Measurements from ENCODE around the gene PHETA2.

PHETA2 gene, protein sequence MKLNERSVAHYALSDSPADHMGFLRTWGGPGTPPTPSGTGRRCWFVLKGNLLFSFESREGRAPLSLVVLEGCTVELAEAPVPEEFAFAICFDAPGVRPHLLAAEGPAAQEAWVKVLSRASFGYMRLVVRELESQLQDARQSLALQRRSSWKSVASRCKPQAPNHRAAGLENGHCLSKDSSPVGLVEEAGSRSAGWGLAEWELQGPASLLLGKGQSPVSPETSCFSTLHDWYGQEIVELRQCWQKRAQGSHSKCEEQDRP

DNA sequence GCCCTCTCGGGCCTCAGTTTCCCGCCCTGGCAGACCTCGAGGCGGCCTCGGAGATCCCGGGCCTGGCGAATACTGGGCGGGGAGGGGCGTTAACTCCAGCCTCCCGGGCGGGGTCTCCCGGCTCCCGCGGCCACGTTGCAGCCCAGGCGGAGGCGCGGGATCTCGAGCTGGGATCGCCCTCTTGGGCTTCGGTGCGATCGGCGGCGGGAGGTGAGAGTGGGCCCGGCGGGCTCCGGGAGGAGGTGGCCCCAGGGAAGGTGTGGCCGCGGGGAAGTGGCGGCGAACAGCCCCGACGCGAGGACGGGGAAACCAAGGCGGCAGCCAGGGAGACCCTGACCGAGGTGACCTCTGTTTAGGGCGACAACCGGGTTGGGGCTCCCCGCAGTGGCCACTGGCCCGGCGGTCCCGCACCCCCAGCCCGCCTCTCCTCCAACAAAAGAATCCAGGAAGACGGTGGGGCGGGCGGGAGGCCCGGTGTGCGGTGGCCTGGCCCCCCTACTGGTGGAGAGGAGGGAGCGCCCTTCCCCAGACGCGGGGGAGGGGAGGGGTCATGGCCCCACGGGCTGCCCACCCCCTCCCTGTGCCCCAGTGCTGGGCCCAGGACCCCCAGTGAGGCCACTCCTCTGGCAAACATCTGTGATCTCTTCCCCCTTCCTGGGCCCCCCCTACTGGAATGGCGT is at the start of gene PHETA2:
Gene PHETA2 (plus strand): TSS at position 117 of the 680 bp plus-strand sequence. CDS start 3,046 bp downstream, outside the sequence.
- DNase-seq, result no peak

DNA sequence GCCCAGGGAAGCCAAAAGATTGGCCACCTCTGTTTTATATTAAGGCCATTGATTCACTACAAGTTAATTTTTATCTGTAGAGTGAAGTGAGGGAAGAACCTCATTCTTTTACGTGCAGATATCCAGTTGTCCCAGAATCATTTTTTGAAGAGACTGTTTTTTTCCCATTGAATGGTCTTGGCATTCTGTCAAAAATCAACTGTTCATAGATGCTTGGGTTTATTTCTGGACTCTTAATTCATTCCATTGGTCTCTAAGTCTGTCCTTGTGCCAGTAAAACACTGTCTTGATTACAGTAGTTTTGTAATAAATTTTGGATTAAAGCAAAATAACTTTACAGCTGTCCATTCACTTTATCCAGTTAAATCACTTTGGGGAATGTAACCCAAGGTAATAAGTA is 48.6 kb upstream of the PHETA2 start:
- no peak for DNase-seq

DNA sequence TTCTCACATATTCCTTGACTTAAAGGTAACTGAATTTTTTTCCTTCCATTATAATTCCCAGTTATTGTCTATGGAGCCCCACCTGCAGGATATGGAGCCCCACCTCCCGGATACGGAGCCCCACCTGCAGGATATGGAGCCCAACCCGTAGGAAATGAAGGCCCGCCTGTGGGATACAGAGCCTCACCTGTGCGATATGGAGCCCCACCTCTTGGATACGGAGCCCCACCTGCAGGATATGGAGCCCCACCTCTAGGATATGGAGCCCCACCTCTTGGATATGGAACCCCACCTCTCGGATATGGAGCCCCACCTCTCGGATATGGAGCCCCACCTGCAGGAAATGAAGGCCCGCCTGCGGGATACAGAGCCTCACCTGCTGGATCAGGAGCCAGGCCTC is 47.3 kb upstream of the PHETA2 start:
- DNase-seq, result no peak

DNA sequence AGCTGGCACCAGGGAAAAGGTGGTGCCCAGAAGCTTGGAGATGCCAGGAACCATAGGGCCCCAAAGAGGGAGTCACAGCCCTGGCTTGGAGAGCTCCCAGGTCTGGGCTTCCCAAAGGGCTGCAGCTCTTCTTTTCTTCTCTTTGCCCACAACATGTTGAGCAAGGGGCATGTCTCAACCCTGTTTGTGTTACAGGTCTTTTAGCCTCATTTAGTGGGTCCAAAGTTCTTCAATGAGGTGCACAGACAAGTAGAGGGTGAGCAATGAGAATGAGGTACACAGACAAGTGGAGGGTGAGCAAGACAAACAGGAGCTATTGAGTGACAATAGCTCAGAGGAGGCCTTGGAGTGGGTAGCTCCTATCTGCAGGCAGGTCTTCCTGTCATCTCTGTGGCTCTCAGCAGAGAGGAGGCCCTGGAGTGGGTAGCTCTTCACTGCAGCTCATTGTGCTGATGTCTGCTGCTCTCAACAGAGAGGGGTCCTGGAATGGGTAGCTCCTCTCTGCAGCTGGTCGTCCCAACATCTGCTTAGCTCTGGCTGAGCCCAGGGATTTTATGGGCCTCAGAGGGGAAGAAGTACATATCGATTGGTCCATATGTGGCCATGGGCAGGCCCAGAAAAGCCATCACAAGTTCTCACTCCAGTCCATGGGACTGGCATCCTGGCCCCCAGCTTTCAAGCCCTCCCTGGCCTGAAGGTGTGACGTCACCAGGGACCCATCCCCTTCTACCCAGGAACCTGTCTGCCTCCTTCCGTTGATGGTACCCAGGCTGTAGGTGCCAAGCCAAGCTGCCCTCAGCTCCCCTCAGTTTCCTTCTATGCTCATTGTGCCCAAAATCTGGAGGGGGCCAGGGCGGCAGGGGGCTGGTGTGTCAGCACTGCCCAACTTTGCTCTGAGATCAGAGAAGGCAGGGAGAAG is 40.5 kb upstream of the PHETA2 start:
- DNase-seq, result no peak

DNA sequence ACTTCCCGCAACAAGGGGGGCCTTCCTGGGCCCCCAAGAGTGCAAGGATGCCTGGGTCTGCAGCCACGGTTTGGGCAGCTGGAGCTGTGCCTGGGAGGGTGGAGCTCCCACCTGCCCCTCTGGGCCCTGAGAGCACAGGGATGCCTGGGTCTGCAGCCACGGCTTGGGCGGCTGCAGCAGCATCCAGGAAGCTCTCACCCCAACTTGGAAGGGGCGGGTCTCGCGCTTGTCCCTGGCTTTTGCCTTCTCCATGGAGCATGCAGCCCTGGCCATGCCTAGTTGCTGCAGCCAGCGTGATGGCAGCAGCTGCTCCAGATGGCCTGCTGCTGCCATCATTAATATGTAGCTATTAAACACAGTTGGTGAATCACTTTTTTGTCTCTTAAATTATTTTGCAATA is 38.8 kb upstream of the PHETA2 start:
- DNase-seq, result no peak

DNA sequence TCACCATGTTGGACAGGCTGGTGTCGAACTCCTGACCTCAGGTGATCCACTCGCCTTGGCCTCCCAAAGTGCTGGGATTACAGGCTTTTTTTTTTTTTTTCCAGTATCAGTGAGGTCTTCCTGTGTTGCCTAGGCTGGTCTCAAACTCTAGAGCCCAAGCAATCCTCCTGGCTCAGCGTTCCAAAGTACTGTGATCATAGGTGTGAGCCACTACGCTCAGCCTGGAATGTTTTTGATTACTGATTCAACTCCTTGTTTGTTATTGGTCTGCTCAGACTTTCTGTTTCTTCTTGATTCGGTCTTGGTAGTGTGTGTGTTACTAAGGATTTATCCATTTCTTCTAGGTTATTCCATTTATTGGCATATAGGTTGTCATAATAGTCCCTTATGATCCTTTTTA is 34.8 kb upstream of the PHETA2 start:
- no peak for DNase-seq

DNA sequence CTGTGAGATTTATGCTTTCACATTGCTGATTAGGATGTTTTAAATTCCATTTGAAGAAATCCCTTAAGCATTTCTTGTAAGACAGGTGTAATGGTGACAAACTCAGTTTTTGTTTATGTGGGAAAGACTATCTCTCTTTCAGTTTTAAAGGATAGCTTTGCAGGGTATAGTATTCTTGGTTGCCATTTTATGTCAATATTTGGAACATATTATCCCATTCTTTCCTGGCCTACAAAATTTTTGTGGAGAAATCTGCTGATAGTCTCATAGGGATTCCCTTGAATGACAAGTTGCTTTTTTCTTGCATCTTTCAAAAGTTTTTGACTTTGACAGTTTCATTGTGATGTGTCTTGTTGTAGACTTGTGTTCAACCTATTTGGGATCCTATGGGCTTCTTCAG is 32.3 kb upstream of the PHETA2 start:
- DNase-seq, result no peak

DNA sequence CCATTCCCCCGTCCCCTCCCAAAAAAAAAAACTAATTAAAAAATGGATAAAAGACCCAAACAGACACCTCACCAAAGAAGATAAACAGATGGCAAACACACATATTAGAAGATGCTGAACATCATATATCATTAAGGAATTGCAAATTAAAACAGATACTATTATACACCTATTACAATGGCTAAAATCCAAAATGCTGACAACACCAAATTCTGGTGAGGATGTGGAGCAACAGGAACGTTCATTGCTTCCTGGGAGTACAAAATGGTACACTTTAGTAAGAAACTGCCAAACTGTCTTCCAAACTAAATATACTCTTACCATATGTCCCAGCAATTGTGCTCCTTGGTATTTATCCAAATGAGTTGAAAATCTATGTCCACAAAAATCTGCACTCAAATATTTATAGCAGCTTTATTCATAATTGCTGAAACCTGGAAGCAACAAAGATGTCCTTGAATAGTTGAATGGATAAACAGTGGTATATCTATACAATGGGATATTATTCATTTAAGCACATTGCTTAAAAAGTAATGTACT is 23.3 kb upstream of the PHETA2 start:
- DNase-seq, result no peak

DNA sequence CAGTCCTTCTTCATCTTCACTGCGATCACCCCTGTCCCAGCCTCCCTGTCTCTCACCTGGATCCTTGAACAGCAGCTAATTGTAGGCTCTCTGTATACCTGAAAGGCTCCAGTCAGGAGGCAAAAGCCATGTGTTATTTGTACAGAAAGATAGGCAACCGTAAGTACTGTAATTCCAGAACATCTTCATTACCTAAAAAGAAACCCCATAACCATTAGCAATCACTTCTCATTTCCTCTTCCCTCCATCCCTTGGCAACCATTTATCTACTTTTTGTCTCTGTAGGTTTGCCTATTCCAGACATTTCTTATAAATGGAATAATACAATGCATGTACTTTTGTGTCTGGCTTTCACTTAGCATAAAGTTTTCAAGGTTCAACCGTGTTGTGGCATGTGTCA is 21.3 kb upstream of the PHETA2 start:
- no peak for DNase-seq

DNA sequence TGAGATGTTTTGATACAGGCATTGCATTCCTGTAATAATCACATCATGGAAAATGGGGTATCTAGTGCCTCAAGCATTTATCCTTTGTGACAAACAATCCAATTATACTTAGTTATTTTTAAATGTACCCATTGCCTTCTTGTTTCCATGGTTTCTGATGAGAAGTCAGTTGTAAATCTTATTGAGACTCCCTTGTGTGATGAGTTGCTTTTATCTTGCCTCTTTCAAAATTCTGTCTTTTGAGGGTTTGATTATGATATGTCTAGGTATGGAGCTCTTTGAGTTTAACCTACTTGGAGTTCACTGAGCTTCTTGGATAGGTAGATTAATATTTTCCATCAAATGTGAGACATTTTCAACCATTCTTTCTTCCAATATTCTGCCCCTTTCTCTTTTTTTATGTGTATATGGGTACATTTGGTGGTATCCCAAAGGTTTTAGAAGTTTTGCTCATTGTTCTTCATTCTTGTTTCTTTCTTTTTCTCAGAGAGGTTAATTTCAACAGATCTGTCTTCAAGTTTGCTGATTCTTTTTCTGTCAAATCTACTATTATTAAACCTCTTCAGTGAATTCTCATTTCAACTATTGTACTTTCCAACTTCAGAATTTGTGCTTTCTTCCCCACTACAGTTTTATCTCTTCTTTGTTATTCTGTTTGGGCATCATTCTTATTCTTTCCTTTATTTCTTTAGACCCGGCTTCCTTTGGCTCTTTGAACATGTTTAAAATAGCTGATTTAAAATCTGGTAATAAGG is 17.1 kb upstream of the PHETA2 start:
- DNase-seq, result no peak

DNA sequence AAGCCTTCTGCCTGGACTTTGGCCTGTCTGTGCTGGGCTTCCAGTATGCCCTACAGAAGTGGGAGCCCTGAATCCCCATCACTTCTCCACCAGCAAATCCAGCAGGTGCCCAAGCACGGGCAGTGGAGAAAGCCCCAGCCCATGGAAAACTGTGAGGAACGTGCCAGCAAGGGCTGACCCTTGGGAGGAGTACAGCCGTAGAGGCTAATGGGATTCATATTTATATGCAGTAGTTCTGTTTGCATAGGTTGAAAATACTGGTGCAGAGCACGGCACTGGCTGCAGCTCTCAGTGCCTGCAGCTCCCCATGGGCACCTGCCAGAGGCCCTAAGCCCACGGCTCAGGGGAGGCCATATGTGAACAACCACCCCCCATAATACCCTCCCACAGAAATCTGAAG is 13.6 kb upstream of the PHETA2 start:
- no peak for DNase-seq

DNA sequence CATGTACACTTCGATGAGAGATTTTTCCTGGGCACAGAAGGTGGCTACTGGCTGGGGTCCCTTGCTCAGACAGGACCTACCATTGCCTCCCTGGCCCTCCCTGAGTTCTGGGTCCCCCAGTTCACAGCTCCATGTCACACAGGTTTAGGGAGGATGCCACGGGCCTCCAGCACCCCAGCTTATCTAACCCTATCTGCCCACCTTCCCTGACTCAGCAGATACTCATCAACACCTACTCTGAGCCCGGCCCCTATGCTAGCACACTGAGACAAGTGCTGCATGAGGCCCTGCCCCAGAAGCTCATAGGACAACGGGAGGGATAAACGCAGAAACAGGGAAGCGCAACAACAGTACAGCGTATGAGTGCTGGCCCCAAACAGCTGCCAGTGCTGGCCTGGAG is 13.0 kb upstream of the PHETA2 start:
- no peak for DNase-seq

DNA sequence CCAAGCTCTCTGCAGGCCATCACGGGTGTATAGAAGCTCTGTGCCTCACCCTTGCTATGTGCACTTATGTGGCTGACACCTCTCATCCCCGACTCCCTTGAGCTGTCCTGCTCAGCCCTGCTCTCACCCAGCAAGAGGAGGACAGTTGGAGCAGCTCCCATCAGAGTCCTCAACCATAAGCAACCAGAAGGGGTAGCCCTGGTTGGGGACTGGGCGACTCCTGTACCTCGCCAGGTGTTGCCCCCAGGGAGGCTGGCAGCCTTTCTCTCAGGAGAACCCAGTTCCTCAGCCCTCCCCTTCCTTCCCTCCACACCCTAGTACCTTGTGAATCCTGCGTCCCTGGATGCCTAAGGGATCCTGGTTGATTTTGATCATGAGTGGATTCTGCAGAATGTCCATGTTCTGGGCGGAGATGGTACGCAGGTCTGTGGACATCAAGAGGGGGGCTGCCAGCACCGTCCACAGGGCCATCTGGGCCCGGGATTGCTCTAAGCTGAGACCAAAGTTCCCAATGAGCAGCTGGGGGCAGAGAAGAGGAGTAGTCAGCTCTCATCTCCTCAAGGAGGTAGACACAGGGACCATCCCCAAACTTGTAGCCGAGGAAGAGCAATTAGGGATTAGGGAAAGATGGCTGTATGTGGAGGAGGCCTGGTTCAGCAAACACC is 11.4 kb upstream of the PHETA2 start:
- no peak for DNase-seq

DNA sequence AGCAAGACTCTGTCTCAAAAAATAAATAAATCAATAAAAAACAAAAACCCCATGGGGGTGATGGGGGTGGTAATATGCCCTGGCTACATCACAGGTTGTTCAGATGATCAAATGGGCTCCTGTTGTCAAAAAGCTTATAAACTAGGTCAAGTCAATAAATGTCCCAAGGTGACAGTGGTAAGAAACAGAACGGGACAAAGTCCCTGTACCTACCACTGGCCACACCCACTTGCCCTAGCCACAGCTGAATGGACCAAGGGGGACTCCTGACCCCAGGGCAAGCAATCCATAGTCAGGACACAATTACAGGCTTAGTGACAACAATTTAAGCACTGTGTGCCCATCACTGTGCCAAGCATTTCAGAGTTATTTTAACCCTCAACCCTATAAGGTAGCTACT is 9.4 kb upstream of the PHETA2 start:
- DNase-seq, result no peak

DNA sequence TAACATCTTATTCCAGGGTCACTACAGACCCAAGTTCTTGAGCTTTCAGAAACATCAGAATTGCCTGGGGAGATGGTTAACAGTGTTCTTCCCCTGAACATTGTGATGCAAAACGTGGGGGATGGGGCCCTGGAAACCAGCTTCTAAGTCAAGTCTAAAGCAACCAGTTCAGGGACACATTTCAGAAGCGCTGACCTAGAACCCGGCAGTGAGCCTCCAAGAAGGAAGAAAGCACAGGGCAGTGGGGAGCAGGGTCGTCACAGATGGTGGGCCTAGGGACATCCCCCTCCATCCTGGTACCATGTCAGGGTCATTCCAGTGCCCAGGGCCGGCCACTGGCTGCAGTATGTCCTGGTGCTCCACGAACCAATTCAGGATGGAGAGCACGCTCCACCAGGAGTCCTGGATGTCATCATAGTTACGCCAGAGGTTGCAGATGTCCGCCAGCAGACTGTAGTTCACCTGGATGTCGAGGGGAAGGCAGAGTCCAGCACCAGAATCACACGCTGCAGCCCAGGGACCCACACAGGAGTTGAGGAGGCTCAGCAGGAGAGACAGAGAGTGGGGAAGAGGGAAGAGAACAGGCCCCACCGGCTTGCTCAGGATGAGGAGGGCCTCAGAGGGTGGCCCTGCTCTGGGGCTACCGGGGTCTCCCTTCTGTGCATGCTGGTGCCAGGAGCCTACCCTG is 8.5 kb upstream of the PHETA2 start:
- DNase-seq, result no peak

DNA sequence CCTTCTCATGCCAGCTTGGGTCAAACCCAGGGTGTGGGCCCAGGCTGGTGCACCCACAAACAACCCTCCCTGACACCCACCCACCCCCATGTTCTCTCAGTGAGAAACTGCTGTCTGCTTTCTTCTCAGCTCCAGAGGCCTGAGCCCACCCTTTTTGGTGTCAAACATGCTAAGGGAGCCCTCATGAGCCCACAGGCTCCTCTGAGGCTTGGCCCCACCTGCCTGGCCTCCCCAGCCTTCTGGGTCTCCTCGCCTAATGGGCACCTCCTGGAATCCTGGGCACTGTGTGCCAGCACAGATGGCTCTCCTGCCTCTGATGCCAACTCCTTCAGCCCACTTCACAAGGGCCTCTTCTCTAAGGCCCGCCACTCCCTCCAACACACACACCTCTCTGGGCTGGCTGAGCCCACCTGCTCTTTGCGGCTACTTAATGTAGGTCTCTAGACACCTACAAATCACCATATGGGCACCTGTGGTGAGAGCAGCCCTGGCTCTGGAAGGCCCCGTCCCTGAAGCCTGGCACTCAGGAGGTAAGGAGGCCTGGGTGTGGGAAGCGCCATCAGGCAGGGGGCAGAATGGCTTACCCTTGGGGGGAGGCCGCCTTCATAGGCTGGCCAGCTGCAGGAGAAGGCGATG is 7.8 kb upstream of the PHETA2 start:
- no peak for DNase-seq

DNA sequence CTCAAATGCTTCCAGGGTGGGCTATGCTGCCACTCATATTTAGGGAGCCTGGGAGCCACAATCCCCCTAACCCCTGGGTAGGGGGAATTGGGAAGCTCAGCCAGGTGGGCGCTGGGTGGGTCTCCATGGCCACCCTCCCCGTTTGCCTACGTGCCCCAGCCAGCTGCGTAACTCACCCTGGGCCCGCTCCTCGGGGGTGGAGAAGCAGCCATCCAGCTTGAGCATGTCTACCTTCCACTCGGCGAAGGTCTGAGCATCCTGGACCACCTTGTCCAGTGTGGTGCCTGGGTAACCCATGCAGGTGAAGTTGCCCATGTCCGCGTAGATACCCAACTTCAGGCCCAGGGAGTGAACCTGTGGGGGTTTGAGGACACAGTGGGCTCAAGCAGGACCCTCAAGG is 7.1 kb upstream of the PHETA2 start:
- no peak for DNase-seq

DNA sequence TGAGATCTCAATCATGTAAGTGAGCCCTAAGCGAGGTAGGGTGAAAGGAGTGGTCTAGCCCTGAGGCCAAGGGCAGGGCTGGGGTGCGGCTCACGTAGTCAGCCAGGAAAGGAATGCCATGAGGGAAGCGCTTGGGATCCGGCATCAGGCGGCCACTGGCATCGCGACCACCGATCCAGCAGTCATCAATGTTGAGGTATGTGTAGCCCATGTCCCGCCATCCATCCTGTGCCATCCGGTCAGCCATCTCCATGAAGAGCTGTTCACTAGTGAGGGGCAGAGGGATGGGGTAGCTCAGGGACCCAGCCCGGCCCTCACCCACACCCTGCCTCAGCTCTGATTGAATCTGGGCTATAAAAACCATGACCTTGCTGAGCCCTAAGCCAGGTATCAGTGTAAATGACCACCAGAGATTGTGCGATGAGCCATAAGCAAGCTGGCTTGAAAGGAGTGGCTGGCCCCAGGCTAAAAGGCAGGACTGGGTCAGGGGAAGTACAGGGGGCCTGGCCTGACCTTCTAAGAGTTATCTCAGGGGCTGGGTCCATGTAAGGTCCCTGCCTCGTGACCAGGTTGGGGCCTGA is 6.3 kb upstream of the PHETA2 start:
- no peak for DNase-seq

DNA sequence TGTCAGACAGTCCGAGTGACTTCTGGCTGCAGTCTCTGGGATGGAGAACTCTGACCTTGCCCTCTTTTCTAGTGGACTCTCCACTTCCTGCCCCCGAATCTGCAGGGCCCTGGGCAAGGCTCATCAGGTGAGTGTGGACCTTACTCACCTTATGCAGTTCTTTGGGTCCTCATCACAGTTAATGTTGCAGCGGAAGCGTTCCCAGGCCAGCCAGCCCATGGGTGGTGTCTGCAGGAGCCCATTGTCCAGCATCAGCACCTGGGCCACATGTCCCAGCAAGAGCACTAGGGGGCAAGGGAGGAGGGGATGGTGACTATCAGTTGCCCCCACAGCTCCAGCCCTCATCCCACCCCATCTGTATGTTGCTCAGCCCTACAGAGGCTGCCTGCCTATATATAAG is 5.8 kb upstream of the PHETA2 start:
- DNase-seq, result no peak

DNA sequence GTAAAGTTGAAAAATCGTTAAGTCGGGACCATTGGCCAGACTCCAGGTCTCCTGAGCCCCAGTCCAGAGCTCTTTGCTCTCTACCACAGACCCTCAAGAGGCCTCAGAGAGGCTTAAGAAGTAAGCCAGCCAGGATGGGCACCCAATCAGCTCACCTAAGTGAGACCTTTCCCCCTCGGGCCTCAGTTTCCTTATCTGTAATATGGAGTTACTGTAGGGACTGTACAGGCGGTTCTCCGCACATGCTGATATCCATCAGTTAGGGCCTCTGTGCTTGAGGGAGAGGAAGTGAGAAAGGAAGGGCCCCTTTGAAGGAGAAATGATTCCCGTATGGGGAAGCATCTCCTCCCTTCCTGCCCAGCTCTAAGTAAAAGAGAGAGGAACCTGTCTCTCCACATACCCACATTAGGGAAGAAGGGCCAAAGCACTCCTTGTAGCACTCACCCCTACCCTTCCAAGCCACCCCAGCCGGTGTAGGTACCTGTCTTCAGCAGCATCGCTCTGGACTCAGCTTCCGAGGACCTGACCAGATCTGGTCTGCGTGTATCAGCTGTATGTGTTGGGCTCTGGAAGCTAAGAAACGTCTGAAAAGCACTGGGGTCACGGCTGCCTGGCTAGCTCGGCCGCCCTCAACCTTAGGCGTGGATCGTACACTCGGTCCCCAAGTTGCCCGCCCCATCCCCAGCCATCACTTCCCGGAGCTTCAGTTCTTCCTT is 4.1 kb upstream of the PHETA2 start:
- no peak for DNase-seq

Measured in NCI-H1694 treated with DMSO at 0.1 percent for 48 hours (cell line).